Endothelial cell of umbilical vein (primary cell): Measurements from ENCODE around the gene ERBB4. TPM values are rescaled to one million over a fixed set of nuclear protein-coding genes. Genes with fewer than 3 reads are reported as not detected.

Experiments used
- BruUV-seq: library from RNA; stranded (reverse); fragments of 400-500 nt; replicated peaks from 2 replicates; lab custom pipeline; 2021; lab: Mats Ljungman, UMichigan
- CTCF ChIA-PET: fragments of 300-600, 350-600 bp; sonication (Branson Sonifier 250); formaldehyde crosslinking; loops from one replicate; lab custom pipeline; 2021; ENCODE audit warnings: antibody characterized with exemption, inconsistent platforms; lab: Charles Lee
- POLR2A ChIA-PET: fragments of 300-600, 350-600 bp; sonication (Branson Sonifier 250); formaldehyde crosslinking; loops from one replicate; lab custom pipeline; 2021; ENCODE audit warnings: antibody characterized with exemption, inconsistent platforms; lab: Charles Lee
- DNase-seq: peaks from one replicate; pipeline ENCODE4 v3.0.0-alpha.2; 2011; ENCODE audit warnings: low read depth, low spot score
- FAIRE-seq: peaks from 2 replicates; lab custom pipeline; 2011; peaks lifted over from hg19 to GRCh38; lab: Jason Lieb, UNC
- H2AFZ ChIP-seq: 2 replicates; pipeline ENCODE4 v1.6.0; 2012; ENCODE audit warnings: low read depth, low read length, control low read depth, inconsistent platforms
- H3K27ac ChIP-seq: 2 replicates; pipeline ENCODE4 v1.5.1; 2011; ENCODE audit warnings: low read depth, mild to moderate bottlenecking, control low read depth, low read length, moderate library complexity; ENCODE audit not compliant: insufficient read depth
- H3K27me3 ChIP-seq, 2 experiments: 2 replicates each; pipeline versions ENCODE4 v1.6.0 to v1.6.1; 2011; ENCODE audit warnings: low read length in 2 of 2, mixed read lengths in 1 of 2; ENCODE audit not compliant: control insufficient read depth in 2 of 2, insufficient read depth in 2 of 2
- H3K36me3 ChIP-seq, 2 experiments: 2 replicates in 1 of 2; 3 replicates in 1 of 2; pipeline ENCODE4 v1.5.1; 2011; ENCODE audit warnings: low read length in 2 of 2, mild to moderate bottlenecking in 1 of 2, moderate library complexity in 1 of 2; ENCODE audit not compliant: control insufficient read depth in 2 of 2, insufficient read depth in 2 of 2; ENCODE audit errors: extremely low read depth in 1 of 2
- H3K4me1 ChIP-seq: 3 replicates; pipeline ENCODE4 v1.5.1; 2011; ENCODE audit warnings: mild to moderate bottlenecking, low read length; ENCODE audit not compliant: control insufficient read depth, insufficient read depth; ENCODE audit errors: extremely low read depth
- H3K4me2 ChIP-seq: 2 replicates; pipeline ENCODE4 v1.6.1; 2011; ENCODE audit warnings: low read length, control low read depth, mixed read lengths; ENCODE audit not compliant: insufficient read depth
- H3K4me3 ChIP-seq, 3 experiments: fragments of 200-600 bp in 1 of 3; sonication (generic), shearing (Covaris generic) in 1 of 3; replicated peaks in 1 of 3; 2 replicates each; pipeline ENCODE4 v1.5.1; 2011 to 2016; ENCODE audit warnings: control low read depth in 3 of 3, low read length in 3 of 3, mild to moderate bottlenecking in 2 of 3, inconsistent platforms in 1 of 3, low read depth in 1 of 3, moderate library complexity in 1 of 3; ENCODE audit not compliant: insufficient read depth in 1 of 3
- H3K79me2 ChIP-seq: 2 replicates; pipeline ENCODE4 v1.6.0; 2012; ENCODE audit warnings: low read length, inconsistent platforms; ENCODE audit not compliant: control insufficient read depth, insufficient read depth
- H3K9ac ChIP-seq: replicated peaks from 2 replicates; pipeline ENCODE3; 2011; ENCODE audit warnings: low read length, control low read depth; ENCODE audit not compliant: insufficient read depth; ENCODE audit errors: extremely low read depth
- H3K9me1 ChIP-seq: replicated peaks from 3 replicates; pipeline ENCODE4 v1.6.0; 2011; ENCODE audit warnings: mild to moderate bottlenecking, low read length; ENCODE audit not compliant: control insufficient read depth, insufficient read depth; ENCODE audit errors: extremely low read depth
- H3K9me3 ChIP-seq: replicated peaks from 2 replicates; pipeline ENCODE4 v1.5.1; 2012; ENCODE audit warnings: low read length, inconsistent platforms; ENCODE audit not compliant: control insufficient read depth, insufficient read depth
- H4K20me1 ChIP-seq: replicated peaks from 2 replicates; pipeline ENCODE3; 2011; ENCODE audit warnings: mild to moderate bottlenecking, low read length; ENCODE audit not compliant: control insufficient read depth, insufficient read depth; ENCODE audit errors: extremely low read depth
- EZH2 ChIP-seq: IDR thresholded peaks from 2 replicates; pipeline ENCODE4 v1.6.1; 2012; ENCODE audit warnings: borderline replicate concordance, low read depth, mild to moderate bottlenecking, moderate library complexity, low read length, inconsistent platforms; ENCODE audit not compliant: severe bottlenecking
- FOS ChIP-seq: IDR thresholded peaks from 2 replicates; pipeline ENCODE4 v1.6.1; 2011; ENCODE audit warnings: mild to moderate bottlenecking, low read length, moderate library complexity, borderline replicate concordance; ENCODE audit not compliant: insufficient read depth
- GATA2 ChIP-seq: IDR thresholded peaks from 2 replicates; pipeline ENCODE4 v1.7.0; 2011; ENCODE audit warnings: low read depth, mild to moderate bottlenecking, moderate library complexity, mixed read lengths, low read length; ENCODE audit not compliant: insufficient read length, insufficient read depth
- JUN ChIP-seq: IDR thresholded peaks from 2 replicates; pipeline ENCODE4 v1.6.1; 2011; ENCODE audit warnings: borderline replicate concordance, low read depth; ENCODE audit not compliant: insufficient read length, insufficient read depth
- MYC ChIP-seq: IDR thresholded peaks from one replicate; pipeline ENCODE4 v1.6.1; 2011; ENCODE audit warnings: mild to moderate bottlenecking, low read depth, low read length
- POLR2A ChIP-seq: IDR thresholded peaks from 2 replicates; pipeline ENCODE4 v1.6.1; 2012; ENCODE audit warnings: low read depth, mild to moderate bottlenecking, control low read depth, low read length
- POLR2AphosphoS5 ChIP-seq: IDR thresholded peaks from 2 replicates; pipeline ENCODE4 v1.6.1; 2012; ENCODE audit warnings: low read depth, mild to moderate bottlenecking, control low read depth, low read length, moderate library complexity; ENCODE audit not compliant: insufficient read depth
- dilution Hi-C: fragments of 300-500 bp; cut with MboI; formaldehyde crosslinking; loops from one replicate; pipeline ENCODE4 v1.15.0; 2019; ENCODE audit warnings: low sequenced_read_pairs; ENCODE audit not compliant: extremely low pct_ligation_motif_present
- intact Hi-C: fragments of 100-400 bp; cut with micrococcal nuclease; formaldehyde crosslinking; loops from one replicate; pipeline ENCODE4 v1.10.0; 2022
- polyA plus RNA-seq, 4 experiments: library from polyadenylated mRNA; depleted of rRNA in 3 of 4; stranded (reverse) in 3 of 4; unstranded in 1 of 4; fragments of >200 nt; gene quantifications; 2 replicates each; pipeline versions ENCODE4 v1.2.1 to v1.2.3, GENCODE V29; 2011 to 2012; ENCODE audit warnings: missing spikeins in 1 of 4
- total RNA-seq: library from RNA; stranded (reverse); gene quantifications from 2 replicates; pipeline ENCODE4 v1.2.3, GENCODE V29; 2021
- TF ChIP-seq, protein P1 (sequence below), 2 donors: IDR thresholded peaks; 1 replicate in 1 of 2; 2 replicates in 1 of 2; pipeline ENCODE4 v1.5.1; 2011; ENCODE audit warnings: low read length in 2 of 2, mild to moderate bottlenecking in 2 of 2, moderate library complexity in 2 of 2, control low read depth in 1 of 2, inconsistent platforms in 1 of 2, low read depth in 1 of 2; ENCODE audit not compliant: insufficient read depth in 1 of 2; ENCODE audit errors: extremely low read depth in 1 of 2
- TF ChIP-seq, protein P2 (sequence below): IDR thresholded peaks from 2 replicates; pipeline ENCODE4 v1.6.1; 2011; ENCODE audit not compliant: insufficient read depth, insufficient read length

Gene ERBB4
- total and polyA plus RNA-seq, 2 donors (not counting 3 experiments of a cell fraction or from before 2014, with no cell fraction given) = 0.01 to 0.27 TPM

DNA sequence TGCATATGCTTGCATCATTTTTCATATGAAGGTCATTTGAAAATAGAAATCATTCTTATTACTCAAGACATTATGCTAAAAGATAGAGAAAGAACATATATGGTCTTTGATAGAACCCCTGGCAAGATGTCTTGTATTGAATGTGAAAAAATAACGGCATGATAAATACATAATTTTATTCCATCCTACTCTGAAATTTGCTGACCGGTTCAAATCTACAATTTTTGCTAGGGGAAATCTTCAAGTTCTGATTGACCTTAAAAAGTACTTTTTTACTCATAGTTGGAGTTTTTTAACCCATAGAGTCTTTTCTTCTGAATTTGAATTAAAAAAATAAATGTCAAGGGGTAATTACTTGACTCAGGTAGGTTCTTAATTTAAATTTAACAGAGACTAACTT lies 920.8 kb downstream of the ERBB4 start:
- H3K9ac ChIP-seq = no peak overlapping the region
- no peak overlapping the region for H2AFZ ChIP-seq
- CTCF ChIA-PET = no interaction called here
- H3K4me2 ChIP-seq = no peak overlapping the region
- no peaks in the 10 kb centered on the region for H4K20me1 ChIP-seq
- dilution Hi-C loops (no loop called here), intact Hi-C loops (no loop called here)
- no peak overlapping the region for H3K27ac ChIP-seq
- no peak for DNase-seq
- H3K9me1 ChIP-seq = no peaks in the 10 kb centered on the region
- no TSS peak for BruUV-seq
- peaks cover 3% of the 10 kb centered on the region for H3K4me1 ChIP-seq
- no peaks in the 10 kb centered on the region for H3K79me2 ChIP-seq
- no peak for TF ChIP-seq FOS
- no peak for TF ChIP-seq JUN
- no peak for TF ChIP-seq GATA2
- TF ChIP-seq, protein P1, sequence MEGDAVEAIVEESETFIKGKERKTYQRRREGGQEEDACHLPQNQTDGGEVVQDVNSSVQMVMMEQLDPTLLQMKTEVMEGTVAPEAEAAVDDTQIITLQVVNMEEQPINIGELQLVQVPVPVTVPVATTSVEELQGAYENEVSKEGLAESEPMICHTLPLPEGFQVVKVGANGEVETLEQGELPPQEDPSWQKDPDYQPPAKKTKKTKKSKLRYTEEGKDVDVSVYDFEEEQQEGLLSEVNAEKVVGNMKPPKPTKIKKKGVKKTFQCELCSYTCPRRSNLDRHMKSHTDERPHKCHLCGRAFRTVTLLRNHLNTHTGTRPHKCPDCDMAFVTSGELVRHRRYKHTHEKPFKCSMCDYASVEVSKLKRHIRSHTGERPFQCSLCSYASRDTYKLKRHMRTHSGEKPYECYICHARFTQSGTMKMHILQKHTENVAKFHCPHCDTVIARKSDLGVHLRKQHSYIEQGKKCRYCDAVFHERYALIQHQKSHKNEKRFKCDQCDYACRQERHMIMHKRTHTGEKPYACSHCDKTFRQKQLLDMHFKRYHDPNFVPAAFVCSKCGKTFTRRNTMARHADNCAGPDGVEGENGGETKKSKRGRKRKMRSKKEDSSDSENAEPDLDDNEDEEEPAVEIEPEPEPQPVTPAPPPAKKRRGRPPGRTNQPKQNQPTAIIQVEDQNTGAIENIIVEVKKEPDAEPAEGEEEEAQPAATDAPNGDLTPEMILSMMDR (IDR thresholded peaks at IDR 0.05; ENCODE audit: extremely low read depth in 1 of 2, insufficient read depth in 1 of 2, low read depth in 1 of 2, low read length in 2 of 2) = no peak
- TF ChIP-seq, protein P2, sequence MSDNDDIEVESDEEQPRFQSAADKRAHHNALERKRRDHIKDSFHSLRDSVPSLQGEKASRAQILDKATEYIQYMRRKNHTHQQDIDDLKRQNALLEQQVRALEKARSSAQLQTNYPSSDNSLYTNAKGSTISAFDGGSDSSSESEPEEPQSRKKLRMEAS = no peak
- no peak for TF ChIP-seq POLR2AphosphoS5
- no peak for TF ChIP-seq EZH2
- no peak for TF ChIP-seq MYC
- TF ChIP-seq POLR2A = no peak
- no peaks in the 10 kb centered on the region for H3K9me3 ChIP-seq
- POLR2A ChIA-PET = no interaction called here
- no peaks in the 10 kb centered on the region for H3K36me3 ChIP-seq
- H3K4me3 ChIP-seq = no peak overlapping the region
- H3K27me3 ChIP-seq = no peaks in the 10 kb centered on the region
- FAIRE-seq = no peak
